Keratinocyte (primary cell): Measurements from ENCODE around the gene SERPINB12. TPM values are rescaled to one million over a fixed set of nuclear protein-coding genes. Genes with fewer than 3 reads are reported as not detected.

ENCODE experiments used
- DNase-seq: peaks from one replicate; pipeline ENCODE4 v3.0.0-alpha.2; 2011; ENCODE audit warnings: low read depth, missing footprints, low spot score
- FAIRE-seq: peaks from 2 replicates; lab custom pipeline; 2011; peaks lifted over from hg19 to GRCh38; lab: Jason Lieb, UNC
- H2AFZ ChIP-seq: 2 replicates; pipeline ENCODE4 v1.6.0; 2012; ENCODE audit warnings: low read length, control low read depth, inconsistent platforms; ENCODE audit not compliant: control insufficient read depth
- H3K27ac ChIP-seq: 2 replicates; pipeline ENCODE4 v1.5.1; 2011; ENCODE audit warnings: low read length; ENCODE audit not compliant: control insufficient read depth, insufficient read depth
- H3K27me3 ChIP-seq: 3 replicates; pipeline ENCODE4 v1.6.0; 2011; ENCODE audit warnings: low read length; ENCODE audit not compliant: control insufficient read depth, insufficient read depth; ENCODE audit errors: extremely low read depth
- H3K36me3 ChIP-seq, 2 experiments: 2 replicates in 1 of 2; 3 replicates in 1 of 2; pipeline ENCODE4 v1.5.1; 2011; ENCODE audit warnings: low read length in 2 of 2, mild to moderate bottlenecking in 1 of 2; ENCODE audit not compliant: control insufficient read depth in 2 of 2, insufficient read depth in 2 of 2; ENCODE audit errors: extremely low read depth in 1 of 2
- H3K4me1 ChIP-seq: 3 replicates; pipeline ENCODE4 v1.5.1; 2011; ENCODE audit warnings: low read length; ENCODE audit not compliant: control insufficient read depth, insufficient read depth; ENCODE audit errors: extremely low read depth
- H3K4me2 ChIP-seq: 3 replicates; pipeline ENCODE4 v1.6.0; 2011; ENCODE audit warnings: low read depth, low read length; ENCODE audit not compliant: control insufficient read depth, insufficient read depth; ENCODE audit errors: extremely low read depth
- H3K4me3 ChIP-seq, 3 experiments: fragments of 200-600 bp in 1 of 3; sonication (generic) in 1 of 3; 2 replicates in 2 of 3; 3 replicates in 1 of 3; pipeline ENCODE4 v1.5.1; 2011 to 2016; ENCODE audit warnings: low read length in 3 of 3, mild to moderate bottlenecking in 3 of 3, control low read depth in 2 of 3, inconsistent platforms in 1 of 3, low read depth in 1 of 3, mixed read lengths in 1 of 3, mixed run types in 1 of 3, moderate library complexity in 1 of 3; ENCODE audit not compliant: control insufficient read depth in 2 of 3, insufficient read depth in 2 of 3; ENCODE audit errors: extremely low read depth in 1 of 3
- H3K79me2 ChIP-seq: 2 replicates; pipeline ENCODE4 v1.6.0; 2012; ENCODE audit warnings: low read length; ENCODE audit not compliant: control insufficient read depth, insufficient read depth
- H3K9ac ChIP-seq: 3 replicates; pipeline ENCODE4 v1.6.0; 2011; ENCODE audit warnings: low read length; ENCODE audit not compliant: control insufficient read depth, insufficient read depth; ENCODE audit errors: extremely low read depth
- H3K9me1 ChIP-seq: 3 replicates; pipeline ENCODE4 v1.6.0; 2011; ENCODE audit warnings: low read length; ENCODE audit not compliant: control insufficient read depth, insufficient read depth; ENCODE audit errors: extremely low read depth
- H3K9me3 ChIP-seq: 2 replicates; pipeline ENCODE4 v1.5.1; 2012; ENCODE audit warnings: low read depth, low read length; ENCODE audit not compliant: control insufficient read depth
- H4K20me1 ChIP-seq: 3 replicates; pipeline ENCODE4 v1.6.0; 2011; ENCODE audit warnings: low read length; ENCODE audit not compliant: control insufficient read depth, insufficient read depth; ENCODE audit errors: extremely low read depth
- EZH2 ChIP-seq: IDR thresholded peaks from one replicate; pipeline ENCODE4 v1.6.1; 2012; ENCODE audit warnings: inconsistent platforms, mild to moderate bottlenecking, low read length, moderate library complexity
- dilution Hi-C: fragments of 300-500 bp; cut with MboI; formaldehyde crosslinking; loops from one replicate; pipeline ENCODE4 v1.7.0; 2020; ENCODE audit warnings: low sequenced_read_pairs; ENCODE audit not compliant: extremely low pct_ligation_motif_present
- polyA plus RNA-seq, 5 experiments: library from polyadenylated mRNA; depleted of rRNA in 3 of 5; stranded (reverse) in 3 of 5; stranded (forward) in 1 of 5; unstranded in 1 of 5; fragments of >200 nt; gene quantifications; 1 replicate in 1 of 5; 2 replicates in 3 of 5; 3 replicates in 1 of 5; pipeline versions ENCODE4 v1.2.1 to v1.2.3, GENCODE V29; 2011 to 2012; ENCODE audit warnings: missing spikeins in 2 of 5, low read depth in 1 of 5, low replicate concordance in 1 of 5
- TF ChIP-seq, protein P1 (sequence below), 3 experiments: IDR thresholded peaks in 1 of 3; conservative IDR thresholded peaks in 1 of 3; optimal IDR thresholded peaks in 1 of 3; 2 replicates in 2 of 3; 3 replicates in 1 of 3; pipeline versions ENCODE3 to v1.5.1; 2011; ENCODE audit warnings: low read length in 3 of 3, mild to moderate bottlenecking in 3 of 3, moderate library complexity in 2 of 3, control low read depth in 1 of 3, inconsistent platforms in 1 of 3; ENCODE audit not compliant: insufficient read depth in 2 of 3; ENCODE audit errors: extremely low read depth in 1 of 3

The SERPINB12 gene
- polyA plus RNA-seq, 1 donor (not counting 4 experiments of a cell fraction or from before 2014, with no cell fraction given) = 0.10 TPM

DNA sequence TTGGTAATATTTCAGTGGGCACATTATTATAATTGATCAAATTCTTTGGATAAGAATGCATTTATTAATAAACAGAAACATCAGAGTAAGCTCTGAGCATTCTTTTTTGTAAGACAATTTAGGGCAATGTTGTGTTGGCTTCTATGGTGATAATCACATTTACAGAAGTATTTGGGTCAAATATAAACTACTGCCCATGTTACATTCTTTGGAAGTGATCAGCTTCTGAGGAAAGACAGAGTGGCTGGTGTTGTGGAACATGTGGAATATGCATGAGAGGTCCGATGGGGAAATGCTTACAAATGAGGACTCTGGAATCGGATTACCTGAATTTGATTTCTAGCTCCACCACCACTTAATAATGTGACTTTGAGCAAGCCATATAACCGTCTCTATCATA lies 64.4 kb downstream of the SERPINB12 start:
- H3K9me3 ChIP-seq = no peaks in the 10 kb centered on the region
- no peaks in the 10 kb centered on the region for H3K27me3 ChIP-seq
- peak; percentile 57 for FAIRE-seq
- DNase-seq = no peak
- H3K27ac ChIP-seq = no peak overlapping the region
- no peaks in the 10 kb centered on the region for H4K20me1 ChIP-seq
- no peak overlapping the region for H2AFZ ChIP-seq
- no peak overlapping the region for H3K9ac ChIP-seq
- no peaks in the 10 kb centered on the region for H3K79me2 ChIP-seq
- no peak overlapping the region for H3K4me2 ChIP-seq
- peaks cover 27% of the 10 kb centered on the region for H3K4me1 ChIP-seq
- no peak overlapping the region for H3K4me3 ChIP-seq
- TF ChIP-seq EZH2 = no peak
- TF ChIP-seq, protein P1, sequence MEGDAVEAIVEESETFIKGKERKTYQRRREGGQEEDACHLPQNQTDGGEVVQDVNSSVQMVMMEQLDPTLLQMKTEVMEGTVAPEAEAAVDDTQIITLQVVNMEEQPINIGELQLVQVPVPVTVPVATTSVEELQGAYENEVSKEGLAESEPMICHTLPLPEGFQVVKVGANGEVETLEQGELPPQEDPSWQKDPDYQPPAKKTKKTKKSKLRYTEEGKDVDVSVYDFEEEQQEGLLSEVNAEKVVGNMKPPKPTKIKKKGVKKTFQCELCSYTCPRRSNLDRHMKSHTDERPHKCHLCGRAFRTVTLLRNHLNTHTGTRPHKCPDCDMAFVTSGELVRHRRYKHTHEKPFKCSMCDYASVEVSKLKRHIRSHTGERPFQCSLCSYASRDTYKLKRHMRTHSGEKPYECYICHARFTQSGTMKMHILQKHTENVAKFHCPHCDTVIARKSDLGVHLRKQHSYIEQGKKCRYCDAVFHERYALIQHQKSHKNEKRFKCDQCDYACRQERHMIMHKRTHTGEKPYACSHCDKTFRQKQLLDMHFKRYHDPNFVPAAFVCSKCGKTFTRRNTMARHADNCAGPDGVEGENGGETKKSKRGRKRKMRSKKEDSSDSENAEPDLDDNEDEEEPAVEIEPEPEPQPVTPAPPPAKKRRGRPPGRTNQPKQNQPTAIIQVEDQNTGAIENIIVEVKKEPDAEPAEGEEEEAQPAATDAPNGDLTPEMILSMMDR (optimal IDR thresholded peaks at IDR 0.05 in 1 of 3, IDR thresholded peaks at IDR 0.05 in 1 of 3, conservative IDR thresholded peaks at IDR 0.05 in 1 of 3; ENCODE audit: extremely low read depth in 1 of 3, insufficient read depth in 2 of 3, low read length in 3 of 3) = no peak
- H3K36me3 ChIP-seq = no peaks in the 10 kb centered on the region
- dilution Hi-C loops = no loop called here
- no peaks in the 10 kb centered on the region for H3K9me1 ChIP-seq

DNA sequence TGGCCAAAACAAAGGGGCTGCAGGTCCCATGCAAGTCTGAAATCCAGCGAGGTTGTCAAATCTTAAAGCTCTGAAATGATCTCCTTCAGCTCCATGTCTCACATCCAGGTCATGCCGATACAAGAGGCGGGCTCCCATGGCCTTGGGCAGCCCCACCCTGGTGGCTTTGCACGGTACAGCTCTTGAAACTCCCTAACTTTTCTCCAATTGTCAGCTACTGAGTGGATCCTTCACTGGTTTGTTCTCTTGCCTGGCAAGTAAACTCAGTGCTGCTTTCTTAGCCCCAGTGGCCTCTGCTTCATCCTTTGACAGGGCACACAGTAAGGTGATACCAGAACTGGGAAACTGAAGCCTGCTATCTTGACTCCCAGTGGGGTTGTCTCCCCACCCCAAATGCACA lies 71.3 kb downstream of the SERPINB12 start:
- H3K4me3 ChIP-seq = no peak overlapping the region
- TF ChIP-seq, protein P1 (optimal IDR thresholded peaks at IDR 0.05 in 1 of 3, IDR thresholded peaks at IDR 0.05 in 1 of 3, conservative IDR thresholded peaks at IDR 0.05 in 1 of 3; ENCODE audit: extremely low read depth in 1 of 3, insufficient read depth in 2 of 3, low read length in 3 of 3) = no peak
- TF ChIP-seq EZH2 = no peak
- no peaks in the 10 kb centered on the region for H3K27me3 ChIP-seq
- dilution Hi-C loops = no loop called here
- no peaks in the 10 kb centered on the region for H3K79me2 ChIP-seq
- no peak overlapping the region for H2AFZ ChIP-seq
- no peaks in the 10 kb centered on the region for H3K4me1 ChIP-seq
- FAIRE-seq (no peak), DNase-seq (no peak)
- H3K9me1 ChIP-seq = no peaks in the 10 kb centered on the region
- no peaks in the 10 kb centered on the region for H3K36me3 ChIP-seq
- H3K9ac ChIP-seq = no peak overlapping the region
- H3K9me3 ChIP-seq = no peaks in the 10 kb centered on the region
- H3K27ac ChIP-seq = no peak overlapping the region
- H4K20me1 ChIP-seq = no peaks in the 10 kb centered on the region
- no peak overlapping the region for H3K4me2 ChIP-seq
